GM23338 (cell line): Measurements from ENCODE around the gene CACNA1S. TPM values are rescaled to one million over a fixed set of nuclear protein-coding genes. Genes with fewer than 3 reads are reported as not detected.

Experiments used
- ATAC-seq: fragments of 200-7000 bp; cut with Tn5 transposase; 3 replicates; pipeline ENCODE4 v1.9.1; 2020
- DNase-seq: peaks from one replicate; pipeline ENCODE4 v3.0.0-alpha.2; 2015; ENCODE audit warnings: low spot score
- H2AFZ ChIP-seq: fragments of 200-600 bp; sonication (generic); 2 replicates; pipeline ENCODE4 v1.8.0; 2016; ENCODE audit warnings: antibody characterized with exemption, mild to moderate bottlenecking, moderate library complexity
- H3F3A ChIP-seq: fragments of 200-600 bp; sonication (generic); replicated peaks from 2 replicates; pipeline ENCODE4 v1.8.0; 2017; ENCODE audit warnings: antibody characterized with exemption, mixed run types, low read depth
- H3K27ac ChIP-seq: fragments of 200-600 bp; sonication (generic); 2 replicates; pipeline ENCODE4 v1.6.1; 2016; ENCODE audit warnings: low read depth
- H3K27me3 ChIP-seq: fragments of 200-600 bp; sonication (generic); 2 replicates; pipeline ENCODE4 v1.8.0; 2016; ENCODE audit warnings: mild to moderate bottlenecking, mixed run types, moderate library complexity; ENCODE audit not compliant: insufficient read depth
- H3K36me3 ChIP-seq: fragments of 200-600 bp; sonication (generic); 2 replicates; pipeline ENCODE4 v1.8.0; 2016; ENCODE audit warnings: mild to moderate bottlenecking; ENCODE audit not compliant: insufficient read depth
- H3K4me1 ChIP-seq: fragments of 200-600 bp; sonication (generic); 2 replicates; pipeline ENCODE4 v1.8.0; 2016; ENCODE audit warnings: mild to moderate bottlenecking, moderate library complexity; ENCODE audit not compliant: insufficient read depth
- H3K4me2 ChIP-seq: fragments of 200-600 bp; sonication (generic); 2 replicates; pipeline ENCODE4 v1.7.1; 2017; ENCODE audit warnings: mixed run types
- H3K4me3 ChIP-seq: fragments of 200-600 bp; sonication (generic); 2 replicates; pipeline ENCODE4 v1.6.1; 2016; ENCODE audit warnings: mixed run types
- H3K79me2 ChIP-seq: fragments of 200-600 bp; sonication (generic); replicated peaks from 2 replicates; pipeline ENCODE4 v1.8.0; 2017; ENCODE audit warnings: mild to moderate bottlenecking; ENCODE audit not compliant: insufficient read depth
- H3K9me2 ChIP-seq: fragments of 200-600 bp; sonication (generic); 2 replicates; pipeline ENCODE4 v1.8.0; 2017; ENCODE audit not compliant: insufficient read depth
- H4K20me1 ChIP-seq: fragments of 200-600 bp; sonication (generic); replicated peaks from 2 replicates; pipeline ENCODE4 v1.8.0; 2017; ENCODE audit warnings: mild to moderate bottlenecking; ENCODE audit not compliant: insufficient read depth
- H3K27ac Mint-ChIP-seq: 2 replicates; pipeline ENCODE4 v1.8.0; 2020; ENCODE audit warnings: inconsistent platforms, mild to moderate bottlenecking, moderate library complexity, mixed read lengths
- H3K27me3 Mint-ChIP-seq: 3 replicates; pipeline ENCODE4 v1.8.0; 2022; ENCODE audit warnings: low read depth, mild to moderate bottlenecking, moderate library complexity, mixed read lengths, inconsistent platforms; ENCODE audit not compliant: insufficient read depth, poor library complexity
- H3K36me3 Mint-ChIP-seq: 3 replicates; pipeline ENCODE4 v1.8.0; 2021; ENCODE audit warnings: low read depth, mild to moderate bottlenecking, inconsistent platforms, moderate library complexity, mixed read lengths
- H3K4me1 Mint-ChIP-seq: 3 replicates; pipeline ENCODE4 v1.8.0; 2020; ENCODE audit warnings: mild to moderate bottlenecking, inconsistent platforms, mixed read lengths
- H3K4me3 Mint-ChIP-seq: 3 replicates; pipeline ENCODE4 v1.8.0; 2021; ENCODE audit warnings: moderate library complexity, mild to moderate bottlenecking, inconsistent platforms, mixed read lengths
- H3K9me3 Mint-ChIP-seq: 3 replicates; pipeline ENCODE4 v1.8.0; 2020; ENCODE audit warnings: moderate library complexity, mild to moderate bottlenecking, inconsistent platforms, mixed read lengths
- ETS1 ChIP-seq: IDR thresholded peaks from 2 replicates; pipeline ENCODE4 v1.6.1; 2016; ENCODE audit warnings: antibody characterized with exemption
- EZH2phosphoT487 ChIP-seq: fragments of 200-600 bp; sonication (generic); IDR thresholded peaks from one replicate; pipeline ENCODE4 v1.8.1; 2018; ENCODE audit warnings: antibody characterized with exemption; ENCODE audit not compliant: unreplicated experiment
- JUNB ChIP-seq: IDR thresholded peaks from one replicate; pipeline ENCODE4 v1.6.1; 2016; ENCODE audit warnings: antibody characterized with exemption; ENCODE audit not compliant: unreplicated experiment
- NANOG ChIP-seq: IDR thresholded peaks from 2 replicates; pipeline ENCODE4 v1.6.1; 2016; ENCODE audit warnings: antibody characterized with exemption, borderline replicate concordance
- POLR2AphosphoS5 ChIP-seq: IDR thresholded peaks from 2 replicates; pipeline ENCODE4 v1.6.1; 2016; ENCODE audit warnings: antibody characterized with exemption, low read depth
- REST ChIP-seq: IDR thresholded peaks from one replicate; pipeline ENCODE4 v1.6.1; 2018; ENCODE audit warnings: antibody characterized with exemption; ENCODE audit not compliant: unreplicated experiment
- ZNF114 ChIP-seq: fragments of 250-450 bp; sonication (Bioruptor Pico); IDR thresholded peaks from 2 replicates; pipeline ENCODE4 v1.5.0; 2020; ENCODE audit warnings: mild to moderate bottlenecking, moderate library complexity
- ZNF331 ChIP-seq: fragments of 250-450 bp; sonication (Bioruptor Pico); IDR thresholded peaks from 2 replicates; pipeline ENCODE4 v1.5.0; 2020; ENCODE audit warnings: low read depth, mild to moderate bottlenecking, moderate library complexity
- polyA plus RNA-seq: library from polyadenylated mRNA; unstranded; fragments of >200 nt; fragmentation: Nextera tagmentation; extraction: Ambion mirVana; gene quantifications from 2 replicates; pipeline ENCODE4 v1.2.1, GENCODE V29; 2016
- total RNA-seq: library from RNA; depleted of rRNA; stranded (reverse); fragments of >200 nt; shearing (Covaris generic); gene quantifications from 2 replicates; pipeline ENCODE4 v1.2.3, GENCODE V29; 2014
- TF ChIP-seq, protein P1 (sequence below): fragments of 250-450 bp; sonication (Bioruptor Pico); IDR thresholded peaks from 2 replicates; pipeline ENCODE4 v1.5.0; 2020; ENCODE audit warnings: mild to moderate bottlenecking, moderate library complexity

CACNA1S gene
- total and polyA plus RNA-seq, 2 experiments from 2014 or later, result 0.03 TPM; not detected in 1

- H2AFZ ChIP-seq, result no peak overlapping the region
- H3K79me2 ChIP-seq, result no peaks in the 10 kb centered on the region
- H4K20me1 ChIP-seq, result no peaks in the 10 kb centered on the region
- ATAC-seq (no peak), DNase-seq (no peak)
- H3K4me2 ChIP-seq, result no peak overlapping the region
- no peaks in the 10 kb centered on the region for H3K27me3 ChIP-seq
- H3F3A ChIP-seq, result no peaks in the 10 kb centered on the region
- Mint-ChIP-seq H3K27ac (no peak overlapping the region), H3K4me1 (peaks cover 2% of the 10 kb centered on the region), H3K36me3 (no peaks in the 10 kb centered on the region), H3K27me3 (peaks cover 2% of the 10 kb centered on the region), H3K9me3 (no peaks in the 10 kb centered on the region), H3K4me3 (no peak overlapping the region)
- no peak overlapping the region for H3K4me3 ChIP-seq
- no peak overlapping the region for H3K27ac ChIP-seq
- TF ChIP-seq JUNB (no peak), ETS1 (no peak), EZH2phosphoT487 (no peak), NANOG (no peak), REST (no peak), POLR2AphosphoS5 (no peak), ZNF331 (CRISPR knock-in tag) (no peak), ZNF114 (CRISPR knock-in tag) (no peak)
- TF ChIP-seq, protein P1, sequence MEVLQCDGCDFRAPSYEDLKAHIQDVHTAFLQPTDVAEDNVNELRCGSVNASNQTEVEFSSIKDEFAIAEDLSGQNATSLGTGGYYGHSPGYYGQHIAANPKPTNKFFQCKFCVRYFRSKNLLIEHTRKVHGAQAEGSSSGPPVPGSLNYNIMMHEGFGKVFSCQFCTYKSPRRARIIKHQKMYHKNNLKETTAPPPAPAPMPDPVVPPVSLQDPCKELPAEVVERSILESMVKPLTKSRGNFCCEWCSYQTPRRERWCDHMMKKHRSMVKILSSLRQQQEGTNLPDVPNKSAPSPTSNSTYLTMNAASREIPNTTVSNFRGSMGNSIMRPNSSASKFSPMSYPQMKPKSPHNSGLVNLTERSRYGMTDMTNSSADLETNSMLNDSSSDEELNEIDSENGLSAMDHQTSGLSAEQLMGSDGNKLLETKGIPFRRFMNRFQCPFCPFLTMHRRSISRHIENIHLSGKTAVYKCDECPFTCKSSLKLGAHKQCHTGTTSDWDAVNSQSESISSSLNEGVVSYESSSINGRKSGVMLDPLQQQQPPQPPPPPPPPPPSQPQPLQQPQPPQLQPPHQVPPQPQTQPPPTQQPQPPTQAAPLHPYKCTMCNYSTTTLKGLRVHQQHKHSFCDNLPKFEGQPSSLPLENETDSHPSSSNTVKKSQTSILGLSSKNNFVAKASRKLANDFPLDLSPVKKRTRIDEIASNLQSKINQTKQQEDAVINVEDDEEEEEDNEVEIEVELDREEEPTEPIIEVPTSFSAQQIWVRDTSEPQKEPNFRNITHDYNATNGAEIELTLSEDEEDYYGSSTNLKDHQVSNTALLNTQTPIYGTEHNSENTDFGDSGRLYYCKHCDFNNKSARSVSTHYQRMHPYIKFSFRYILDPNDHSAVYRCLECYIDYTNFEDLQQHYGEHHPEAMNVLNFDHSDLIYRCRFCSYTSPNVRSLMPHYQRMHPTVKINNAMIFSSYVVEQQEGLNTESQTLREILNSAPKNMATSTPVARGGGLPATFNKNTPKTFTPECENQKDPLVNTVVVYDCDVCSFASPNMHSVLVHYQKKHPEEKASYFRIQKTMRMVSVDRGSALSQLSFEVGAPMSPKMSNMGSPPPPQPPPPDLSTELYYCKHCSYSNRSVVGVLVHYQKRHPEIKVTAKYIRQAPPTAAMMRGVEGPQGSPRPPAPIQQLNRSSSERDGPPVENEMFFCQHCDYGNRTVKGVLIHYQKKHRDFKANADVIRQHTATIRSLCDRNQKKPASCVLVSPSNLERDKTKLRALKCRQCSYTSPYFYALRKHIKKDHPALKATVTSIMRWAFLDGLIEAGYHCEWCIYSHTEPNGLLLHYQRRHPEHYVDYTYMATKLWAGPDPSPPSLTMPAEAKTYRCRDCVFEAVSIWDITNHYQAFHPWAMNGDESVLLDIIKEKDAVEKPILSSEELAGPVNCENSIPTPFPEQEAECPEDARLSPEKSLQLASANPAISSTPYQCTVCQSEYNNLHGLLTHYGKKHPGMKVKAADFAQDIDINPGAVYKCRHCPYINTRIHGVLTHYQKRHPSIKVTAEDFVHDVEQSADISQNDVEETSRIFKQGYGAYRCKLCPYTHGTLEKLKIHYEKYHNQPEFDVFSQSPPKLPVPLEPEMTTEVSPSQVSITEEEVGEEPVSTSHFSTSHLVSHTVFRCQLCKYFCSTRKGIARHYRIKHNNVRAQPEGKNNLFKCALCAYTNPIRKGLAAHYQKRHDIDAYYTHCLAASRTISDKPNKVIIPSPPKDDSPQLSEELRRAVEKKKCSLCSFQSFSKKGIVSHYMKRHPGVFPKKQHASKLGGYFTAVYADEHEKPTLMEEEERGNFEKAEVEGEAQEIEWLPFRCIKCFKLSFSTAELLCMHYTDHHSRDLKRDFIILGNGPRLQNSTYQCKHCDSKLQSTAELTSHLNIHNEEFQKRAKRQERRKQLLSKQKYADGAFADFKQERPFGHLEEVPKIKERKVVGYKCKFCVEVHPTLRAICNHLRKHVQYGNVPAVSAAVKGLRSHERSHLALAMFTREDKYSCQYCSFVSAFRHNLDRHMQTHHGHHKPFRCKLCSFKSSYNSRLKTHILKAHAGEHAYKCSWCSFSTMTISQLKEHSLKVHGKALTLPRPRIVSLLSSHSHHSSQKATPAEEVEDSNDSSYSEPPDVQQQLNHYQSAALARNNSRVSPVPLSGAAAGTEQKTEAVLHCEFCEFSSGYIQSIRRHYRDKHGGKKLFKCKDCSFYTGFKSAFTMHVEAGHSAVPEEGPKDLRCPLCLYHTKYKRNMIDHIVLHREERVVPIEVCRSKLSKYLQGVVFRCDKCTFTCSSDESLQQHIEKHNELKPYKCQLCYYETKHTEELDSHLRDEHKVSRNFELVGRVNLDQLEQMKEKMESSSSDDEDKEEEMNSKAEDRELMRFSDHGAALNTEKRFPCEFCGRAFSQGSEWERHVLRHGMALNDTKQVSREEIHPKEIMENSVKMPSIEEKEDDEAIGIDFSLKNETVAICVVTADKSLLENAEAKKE (CRISPR knock-in tag), result no peak
- no peaks in the 10 kb centered on the region for H3K9me2 ChIP-seq
- no peaks in the 10 kb centered on the region for H3K36me3 ChIP-seq
- H3K4me1 ChIP-seq, result no peaks in the 10 kb centered on the region
Observed at GRCh38 chr1:201084295-201084694, 27.9 kb downstream of the CACNA1S start.
